HG03135 (cell line): ENCODE data around the gene FITM1.
A peak's percentile ranks its signal among the peaks of the same experiment; 100 is the strongest.
"Not testable (repeated sequence)": the region's sequence is repeated elsewhere in the genome, so short reads cannot be mapped to it uniquely, and the experiment has no call there.

ENCODE experiments used
- ATAC-seq: cut with Tn5 transposase; IDR thresholded peaks from one replicate; pipeline ENCODE4 v1.9.1; 2021; ENCODE audit warnings: mild to moderate bottlenecking, moderate library complexity; ENCODE audit not compliant: unreplicated experiment

FITM1 gene

GRCh38 chr14:24098229-24098926 lies 32.1 kb upstream of the FITM1 start:
- ATAC-seq, result no peak

- ATAC-seq, result no peak
These were observed 31.3 kb upstream of the FITM1 start for GRCh38 chr14:24098927-24099813.

- ATAC-seq, result no peak
These were observed 30.1 kb upstream of the FITM1 start for GRCh38 chr14:24100197-24100981.

GRCh38 chr14:24100982-24101494 lies 29.4 kb upstream of the FITM1 start:
- no peak for ATAC-seq

- ATAC-seq, result no peak
These were observed 28.0 kb upstream of the FITM1 start for GRCh38 chr14:24102357-24103048.

GRCh38 chr14:24103451-24103850 lies 27.0 kb upstream of the FITM1 start:
- ATAC-seq, result no peak

GRCh38 chr14:24105609-24106239 lies 24.7 kb upstream of the FITM1 start:
- not testable (repeated sequence) for ATAC-seq

GRCh38 chr14:24106672-24107271 lies 23.7 kb upstream of the FITM1 start:
- no peak for ATAC-seq

GRCh38 chr14:24108336-24108874 lies 22.1 kb upstream of the FITM1 start:
- no peak for ATAC-seq

- ATAC-seq, result no peak
These were observed 20.4 kb upstream of the FITM1 start for GRCh38 chr14:24110060-24110459.

- no peak for ATAC-seq
These were observed 19.9 kb upstream of the FITM1 start for GRCh38 chr14:24110523-24110922.

GRCh38 chr14:24113379-24113800 lies 17.1 kb upstream of the FITM1 start:
- ATAC-seq, result peak; percentile 2

- peak; percentile 28 for ATAC-seq
These were observed 16.5 kb upstream of the FITM1 start for GRCh38 chr14:24113801-24114531.

- ATAC-seq, result peak; percentile 80
These were observed 15.7 kb upstream of the FITM1 start, which contains the start of the genes DCAF11 and NRL for GRCh38 chr14:24114532-24115421. DCAF11 (plus strand) TSS chr14:24114777; CDS start chr14:24115595, 818 bp downstream. NRL (minus strand) TSS chr14:24114949; CDS start chr14:24082848, 32,101 bp downstream.

GRCh38 chr14:24115422-24116127 lies 14.9 kb upstream of the FITM1 start:
- no peak for ATAC-seq

- ATAC-seq, result no peak
These were observed 14.2 kb upstream of the FITM1 start for GRCh38 chr14:24116128-24116814.
